GM12878 (cell line): ENCODE measurements around the gene LRRC4B. TPM values are rescaled to one million over a fixed set of nuclear protein-coding genes. Genes with fewer than 3 reads are reported as not detected.

Experiments
- ATAC-seq: fragments of 200-7000 bp; cut with Tn5 transposase; 3 replicates; pipeline ENCODE4 v1.9.1; 2020; ENCODE audit warnings: mild to moderate bottlenecking, moderate library complexity
- BruUV-seq: library from RNA; stranded (reverse); fragments of 400-500 nt; replicated peaks from 2 replicates; lab custom pipeline; 2021; lab: Mats Ljungman, UMichigan
- CTCF ChIA-PET: fragments of 300-600 bp; sonication (Branson Sonifier 250); formaldehyde crosslinking; extraction: SDS; loops from one replicate; lab custom pipeline; 2021; ENCODE audit warnings: inconsistent platforms; lab: Yijun Ruan, JAX
- POLR2A ChIA-PET: fragments of 350-600 bp; formaldehyde crosslinking; extraction: SDS; loops from one replicate; lab custom pipeline; 2021; ENCODE audit warnings: inconsistent platforms; lab: Charles Lee
- RAD21 ChIA-PET: fragments of 300-600 bp; sonication (Branson Sonifier 250); formaldehyde crosslinking; loops from one replicate; lab custom pipeline; 2023; ENCODE audit warnings: antibody characterized with exemption; ENCODE audit not compliant: unreplicated experiment; lab: Charles Lee
- SMC1A ChIA-PET: fragments of 300-600 bp; sonication (Branson Sonifier 250); formaldehyde crosslinking; loops from one replicate; lab custom pipeline; 2023; ENCODE audit not compliant: unreplicated experiment, uncharacterized antibody; lab: Charles Lee
- DNase-seq: peaks from one replicate; pipeline ENCODE4 v3.0.0-alpha.2; 2011; ENCODE audit warnings: low read depth, low spot score
- FAIRE-seq: peaks from 3 replicates; lab custom pipeline; 2011; peaks lifted over from hg19 to GRCh38; lab: Jason Lieb, UNC
- H2AFZ ChIP-seq: 2 replicates; pipeline ENCODE4 v1.6.0; 2011; ENCODE audit warnings: low read depth, low read length, control low read depth; ENCODE audit not compliant: control insufficient read depth
- H3K27ac ChIP-seq: 2 replicates; pipeline ENCODE4 v1.5.1; 2011; ENCODE audit warnings: control low read depth; ENCODE audit not compliant: control insufficient read depth, insufficient read depth
- H3K27me3 ChIP-seq, 2 experiments: replicated peaks in 1 of 2; 2 replicates each; pipeline versions ENCODE4 v1.6.0 to v1.6.1; 2011; ENCODE audit warnings: low read length in 1 of 2; ENCODE audit not compliant: control insufficient read depth in 2 of 2, insufficient read depth in 2 of 2
- H3K36me3 ChIP-seq, 2 experiments: 2 replicates each; pipeline ENCODE4 v1.5.1; 2011; ENCODE audit warnings: low read length in 1 of 2; ENCODE audit not compliant: control insufficient read depth in 2 of 2, insufficient read depth in 2 of 2
- H3K4me1 ChIP-seq: 2 replicates; pipeline ENCODE4 v1.6.1; 2011; ENCODE audit warnings: mild to moderate bottlenecking, low read length, moderate library complexity, mixed read lengths; ENCODE audit not compliant: control insufficient read depth, insufficient read depth
- H3K4me2 ChIP-seq: 2 replicates; pipeline ENCODE4 v1.6.0; 2011; ENCODE audit warnings: control low read depth; ENCODE audit not compliant: control insufficient read depth, insufficient read depth
- H3K4me3 ChIP-seq: fragments of 200-600 bp; sonication (generic); 2 replicates; pipeline ENCODE4 v1.5.1; 2016
- H3K79me2 ChIP-seq: 2 replicates; pipeline ENCODE4 v1.6.0; 2011; ENCODE audit warnings: low read length; ENCODE audit not compliant: control insufficient read depth, insufficient read depth
- H3K9ac ChIP-seq: 2 replicates; pipeline ENCODE4 v1.8.0; 2011; ENCODE audit warnings: low read length, control low read depth, mixed read lengths; ENCODE audit not compliant: control insufficient read depth, insufficient read depth
- H3K9me3 ChIP-seq: replicated peaks from 3 replicates; pipeline ENCODE4 v1.5.1; 2011; ENCODE audit warnings: mild to moderate bottlenecking, low read length; ENCODE audit not compliant: control insufficient read depth, insufficient read depth
- H4K20me1 ChIP-seq: 2 replicates; pipeline ENCODE4 v1.6.0; 2011; ENCODE audit not compliant: control insufficient read depth, insufficient read depth
- HDGF ChIP-seq: fragments of 450-650 bp; IDR thresholded peaks from 2 replicates; pipeline ENCODE4 v1.6.1; 2016; ENCODE audit warnings: antibody characterized with exemption
- MLLT1 ChIP-seq: fragments of 450-650 bp; IDR thresholded peaks from 2 replicates; pipeline ENCODE4 v1.6.1; 2016; ENCODE audit warnings: mild to moderate bottlenecking
- MTA3 ChIP-seq: IDR thresholded peaks from 2 replicates; pipeline ENCODE4 v1.6.1; 2012; ENCODE audit warnings: low read length, inconsistent platforms, borderline replicate concordance
- ZBTB4 ChIP-seq: fragments of 450-650 bp; formaldehyde crosslinking; IDR thresholded peaks from 2 replicates; pipeline ENCODE4 v1.4.0; 2022; ENCODE audit warnings: mild to moderate bottlenecking, moderate library complexity
- ZNF207 ChIP-seq: fragments of 450-650 bp; IDR thresholded peaks from 2 replicates; pipeline ENCODE4 v1.6.1; 2014; ENCODE audit warnings: antibody characterized with exemption, mild to moderate bottlenecking, borderline replicate concordance
- WGBS: methylation state at CpG from one replicate; pipeline ENCODE4 v1.1.6; 2016; ENCODE audit warnings: low lambda C conversion rate; ENCODE audit not compliant: insufficient replicate concordance, insufficient coverage; ENCODE audit errors: missing lambda C conversion rate; 5-methylcytosine and 5-hydroxymethylcytosine counted together
- in situ Hi-C: fragments of 300-500 bp; cut with MboI; formaldehyde crosslinking; loops from 9 replicates; pipeline ENCODE4 v1.14.3; 2018; ENCODE audit warnings: mixed read lengths
- intact Hi-C: fragments of 100-400 bp; cut with micrococcal nuclease; formaldehyde crosslinking; loops from one replicate; pipeline ENCODE4 v1.14.2; 2022; ENCODE audit not compliant: unreplicated experiment
- polyA plus RNA-seq, 11 experiments: library from polyadenylated mRNA; depleted of rRNA in 4 of 11; unstranded in 6 of 11; stranded (reverse) in 5 of 11; fragments of >200 nt; fragmentation: Nextera tagmentation in 4 of 11; fragmentation: Illumina TruSeq in 1 of 11; extraction: Ambion mirVana in 4 of 11; extraction: Trizol in 1 of 11; gene quantifications; 1 replicate in 1 of 11; 2 replicates in 10 of 11; pipeline versions ENCODE4 v1.2.1 to v1.2.3, GENCODE V29; 2011 to 2016; ENCODE audit warnings: inconsistent platforms in 2 of 11, missing spikeins in 2 of 11, low read depth in 1 of 11
- total RNA-seq, 4 experiments: library from RNA; depleted of rRNA in 3 of 4; stranded (reverse); fragments of >200 nt in 3 of 4; fragmentation: Illumina TruSeq in 1 of 4; extraction: Trizol in 1 of 4; gene quantifications; 2 replicates each; pipeline versions ENCODE4 v1.2.1 to v1.2.3, GENCODE V29; 2013 to 2021

The LRRC4B gene
- total and polyA plus RNA-seq, 10 of the 15 experiments (the other 5 are each of a cell fraction or from before 2014, with no cell fraction given): 0.14 TPM; not detected in 9

GRCh38 chr19:50490991-50491472 is 77.2 kb downstream of the LRRC4B start:
- Histone ChIP-seq H2AFZ (no peak overlapping the region), H3K4me3 (no peak overlapping the region), H3K79me2 (no peaks in the 10 kb centered on the region), H3K9me3 (peaks cover 3% of the 10 kb centered on the region; the same call in 2 of the 3 replicates), H3K4me2 (no peak overlapping the region), H3K36me3 (no peaks in the 10 kb centered on the region), H3K27me3 (no peaks in the 10 kb centered on the region), H3K27ac (no peak overlapping the region), H3K4me1 (no peaks in the 10 kb centered on the region), H4K20me1 (no peaks in the 10 kb centered on the region), H3K9ac (no peak overlapping the region)
- ChIA-PET CTCF (no interaction called here), POLR2A (interaction anchor here (0.5 kb wide), 1 partner anchor 442 kb away, joined by 3 read pairs; no protein-coding TSS in a partner anchor), RAD21 (no interaction called here), SMC1A (interaction anchor here (1.3 kb wide), 1 partner anchor 30 kb away, joined by 3 read pairs; no protein-coding TSS in a partner anchor)
- ATAC-seq (no peak), DNase-seq (no peak), FAIRE-seq (no peak)
- BruUV-seq: no TSS peak
- WGBS: 57% methylated on average over 21 of the region's 26 CpGs
- TF ChIP-seq MTA3: no peak
- TF ChIP-seq ZBTB4 (CRISPR knock-in tag): no peak
- TF ChIP-seq ZNF207: no peak
- no peak for TF ChIP-seq MLLT1
- no peak for TF ChIP-seq HDGF
- intact Hi-C loops: no loop called here
- in situ Hi-C loops: no loop called here
